NB4 (cell line): ENCODE results near the gene ANKH.

Experiments used
- CTCF ChIP-seq: IDR thresholded peaks from one replicate; pipeline ENCODE4 v1.5.1; 2012; ENCODE audit warnings: low read depth, low read length
- POLR2A ChIP-seq: IDR thresholded peaks from 2 replicates; pipeline ENCODE4 v1.6.1; 2011; ENCODE audit warnings: mild to moderate bottlenecking; ENCODE audit not compliant: insufficient read length; ENCODE audit errors: extremely low read depth

- TF ChIP-seq POLR2A, result no peak
- no peak for TF ChIP-seq CTCF
Observed at GRCh38 chr5:14684757-14685156, 186.8 kb downstream of the ANKH start.
